GM12878 (cell line): Measurements from ENCODE around the gene PNRC1. TPM values are rescaled to one million over a fixed set of nuclear protein-coding genes. Genes with fewer than 3 reads are reported as not detected.

Source experiments
- ATAC-seq: fragments of 200-7000 bp; cut with Tn5 transposase; 3 replicates; pipeline ENCODE4 v1.9.1; 2020; ENCODE audit warnings: mild to moderate bottlenecking, moderate library complexity
- BruUV-seq: library from RNA; stranded (reverse); fragments of 400-500 nt; replicated peaks from 2 replicates; lab custom pipeline; 2021; lab: Mats Ljungman, UMichigan
- CTCF ChIA-PET: fragments of 300-600 bp; sonication (Branson Sonifier 250); formaldehyde crosslinking; extraction: SDS; loops from one replicate; lab custom pipeline; 2021; ENCODE audit warnings: inconsistent platforms; lab: Yijun Ruan, JAX
- POLR2A ChIA-PET: fragments of 350-600 bp; formaldehyde crosslinking; extraction: SDS; loops from one replicate; lab custom pipeline; 2021; ENCODE audit warnings: inconsistent platforms; lab: Charles Lee
- RAD21 ChIA-PET: fragments of 300-600 bp; sonication (Branson Sonifier 250); formaldehyde crosslinking; loops from one replicate; lab custom pipeline; 2023; ENCODE audit warnings: antibody characterized with exemption; ENCODE audit not compliant: unreplicated experiment; lab: Charles Lee
- SMC1A ChIA-PET: fragments of 300-600 bp; sonication (Branson Sonifier 250); formaldehyde crosslinking; loops from one replicate; lab custom pipeline; 2023; ENCODE audit not compliant: unreplicated experiment, uncharacterized antibody; lab: Charles Lee
- DNase-seq: peaks from one replicate; pipeline ENCODE4 v3.0.0-alpha.2; 2011; ENCODE audit warnings: low read depth, low spot score
- FAIRE-seq: peaks from 3 replicates; lab custom pipeline; 2011; peaks lifted over from hg19 to GRCh38; lab: Jason Lieb, UNC
- H2AFZ ChIP-seq: 2 replicates; pipeline ENCODE4 v1.6.0; 2011; ENCODE audit warnings: low read depth, low read length, control low read depth; ENCODE audit not compliant: control insufficient read depth
- H3K27ac ChIP-seq: 2 replicates; pipeline ENCODE4 v1.5.1; 2011; ENCODE audit warnings: control low read depth; ENCODE audit not compliant: control insufficient read depth, insufficient read depth
- H3K27me3 ChIP-seq, 2 experiments: replicated peaks in 1 of 2; 2 replicates each; pipeline versions ENCODE4 v1.6.0 to v1.6.1; 2011; ENCODE audit warnings: low read length in 1 of 2; ENCODE audit not compliant: control insufficient read depth in 2 of 2, insufficient read depth in 2 of 2
- H3K36me3 ChIP-seq, 2 experiments: 2 replicates each; pipeline ENCODE4 v1.5.1; 2011; ENCODE audit warnings: low read length in 1 of 2; ENCODE audit not compliant: control insufficient read depth in 2 of 2, insufficient read depth in 2 of 2
- H3K4me1 ChIP-seq: 2 replicates; pipeline ENCODE4 v1.6.1; 2011; ENCODE audit warnings: mild to moderate bottlenecking, low read length, moderate library complexity, mixed read lengths; ENCODE audit not compliant: control insufficient read depth, insufficient read depth
- H3K4me2 ChIP-seq: 2 replicates; pipeline ENCODE4 v1.6.0; 2011; ENCODE audit warnings: control low read depth; ENCODE audit not compliant: control insufficient read depth, insufficient read depth
- H3K4me3 ChIP-seq: fragments of 200-600 bp; sonication (generic); 2 replicates; pipeline ENCODE4 v1.5.1; 2016
- H3K79me2 ChIP-seq: 2 replicates; pipeline ENCODE4 v1.6.0; 2011; ENCODE audit warnings: low read length; ENCODE audit not compliant: control insufficient read depth, insufficient read depth
- H3K9ac ChIP-seq: 2 replicates; pipeline ENCODE4 v1.8.0; 2011; ENCODE audit warnings: low read length, control low read depth, mixed read lengths; ENCODE audit not compliant: control insufficient read depth, insufficient read depth
- H3K9me3 ChIP-seq: replicated peaks from 3 replicates; pipeline ENCODE4 v1.5.1; 2011; ENCODE audit warnings: mild to moderate bottlenecking, low read length; ENCODE audit not compliant: control insufficient read depth, insufficient read depth
- H4K20me1 ChIP-seq: 2 replicates; pipeline ENCODE4 v1.6.0; 2011; ENCODE audit not compliant: control insufficient read depth, insufficient read depth
- ASH2L ChIP-seq: fragments of 300-600, 200-600 bp; sonication (generic); IDR thresholded peaks from 2 replicates; pipeline ENCODE4 v1.6.1; 2017; ENCODE audit warnings: low read depth, mild to moderate bottlenecking, borderline replicate concordance
- CBFB ChIP-seq: IDR thresholded peaks from 2 replicates; pipeline ENCODE4 v1.6.1; 2016; ENCODE audit warnings: antibody characterized with exemption, low read depth
- CEBPB ChIP-seq, 2 experiments: fragments of 150-350 bp in 1 of 2; IDR thresholded peaks; 2 replicates each; pipeline ENCODE4 v1.6.1; 2012 to 2014; ENCODE audit warnings: low read depth in 2 of 2, low read length in 2 of 2, borderline replicate concordance in 1 of 2, inconsistent platforms in 1 of 2
- IRF4 ChIP-seq: IDR thresholded peaks from 2 replicates; pipeline ENCODE4 v1.6.1; 2011; ENCODE audit warnings: low read depth, low read length
- KAT2A ChIP-seq: conservative IDR thresholded peaks from 2 replicates; pipeline ENCODE4 v1.6.1; 2011; ENCODE audit warnings: low read depth, low read length; ENCODE audit not compliant: control insufficient read depth
- KDM1A ChIP-seq: fragments of 200-600 bp; sonication (generic); IDR thresholded peaks from 2 replicates; pipeline ENCODE4 v1.6.1; 2016; ENCODE audit warnings: borderline replicate concordance
- NBN ChIP-seq: fragments of 450-650 bp; IDR thresholded peaks from 2 replicates; pipeline ENCODE4 v1.6.1; 2016
- NRF1 ChIP-seq: conservative IDR thresholded peaks from 2 replicates; pipeline ENCODE4 v1.6.1; 2011; ENCODE audit warnings: mild to moderate bottlenecking, low read depth, low read length, improper control_type of control experiment
- POLR2AphosphoS5 ChIP-seq: IDR thresholded peaks from 2 replicates; pipeline ENCODE4 v1.6.1; 2011; ENCODE audit warnings: mild to moderate bottlenecking, low read length, inconsistent platforms
- SIX5 ChIP-seq: IDR thresholded peaks from 2 replicates; pipeline ENCODE4 v1.6.1; 2011; ENCODE audit warnings: mild to moderate bottlenecking, low read depth, low read length, moderate library complexity; ENCODE audit not compliant: severe bottlenecking
- SMAD5 ChIP-seq: IDR thresholded peaks from 2 replicates; pipeline ENCODE4 v1.6.1; 2016; ENCODE audit warnings: antibody characterized with exemption, low read depth
- ZBED1 ChIP-seq: IDR thresholded peaks from 2 replicates; pipeline ENCODE4 v1.6.1; 2016; ENCODE audit warnings: borderline replicate concordance
- ZSCAN29 ChIP-seq: fragments of 450-650 bp; IDR thresholded peaks from 2 replicates; pipeline ENCODE4 v1.6.1; 2017; ENCODE audit warnings: mild to moderate bottlenecking, moderate library complexity
- WGBS: methylation state at CpG from one replicate; pipeline ENCODE4 v1.1.6; 2016; ENCODE audit warnings: low lambda C conversion rate; ENCODE audit not compliant: insufficient replicate concordance, insufficient coverage; ENCODE audit errors: missing lambda C conversion rate; 5-methylcytosine and 5-hydroxymethylcytosine counted together
- in situ Hi-C: fragments of 300-500 bp; cut with MboI; formaldehyde crosslinking; loops from 9 replicates; pipeline ENCODE4 v1.14.3; 2018; ENCODE audit warnings: mixed read lengths
- intact Hi-C: fragments of 100-400 bp; cut with micrococcal nuclease; formaldehyde crosslinking; loops from one replicate; pipeline ENCODE4 v1.14.2; 2022; ENCODE audit not compliant: unreplicated experiment
- polyA plus RNA-seq, 11 experiments: library from polyadenylated mRNA; depleted of rRNA in 4 of 11; unstranded in 6 of 11; stranded (reverse) in 5 of 11; fragments of >200 nt; fragmentation: Nextera tagmentation in 4 of 11; fragmentation: Illumina TruSeq in 1 of 11; extraction: Ambion mirVana in 4 of 11; extraction: Trizol in 1 of 11; gene quantifications; 1 replicate in 1 of 11; 2 replicates in 10 of 11; pipeline versions ENCODE4 v1.2.1 to v1.2.3, GENCODE V29; 2011 to 2016; ENCODE audit warnings: inconsistent platforms in 2 of 11, missing spikeins in 2 of 11, low read depth in 1 of 11
- total RNA-seq, 4 experiments: library from RNA; depleted of rRNA in 3 of 4; stranded (reverse); fragments of >200 nt in 3 of 4; fragmentation: Illumina TruSeq in 1 of 4; extraction: Trizol in 1 of 4; gene quantifications; 2 replicates each; pipeline versions ENCODE4 v1.2.1 to v1.2.3, GENCODE V29; 2013 to 2021
- TF ChIP-seq, protein P1 (sequence below): fragments of 450-650 bp; IDR thresholded peaks from 2 replicates; pipeline ENCODE4 v1.6.1; 2017; ENCODE audit warnings: antibody characterized with exemption, mild to moderate bottlenecking, moderate library complexity

The PNRC1 gene
- total and polyA plus RNA-seq, 10 of the 15 experiments (the other 5 are each of a cell fraction or from before 2014, with no cell fraction given) = 7.6 to 66.0 (median 33.1) TPM

DNA sequence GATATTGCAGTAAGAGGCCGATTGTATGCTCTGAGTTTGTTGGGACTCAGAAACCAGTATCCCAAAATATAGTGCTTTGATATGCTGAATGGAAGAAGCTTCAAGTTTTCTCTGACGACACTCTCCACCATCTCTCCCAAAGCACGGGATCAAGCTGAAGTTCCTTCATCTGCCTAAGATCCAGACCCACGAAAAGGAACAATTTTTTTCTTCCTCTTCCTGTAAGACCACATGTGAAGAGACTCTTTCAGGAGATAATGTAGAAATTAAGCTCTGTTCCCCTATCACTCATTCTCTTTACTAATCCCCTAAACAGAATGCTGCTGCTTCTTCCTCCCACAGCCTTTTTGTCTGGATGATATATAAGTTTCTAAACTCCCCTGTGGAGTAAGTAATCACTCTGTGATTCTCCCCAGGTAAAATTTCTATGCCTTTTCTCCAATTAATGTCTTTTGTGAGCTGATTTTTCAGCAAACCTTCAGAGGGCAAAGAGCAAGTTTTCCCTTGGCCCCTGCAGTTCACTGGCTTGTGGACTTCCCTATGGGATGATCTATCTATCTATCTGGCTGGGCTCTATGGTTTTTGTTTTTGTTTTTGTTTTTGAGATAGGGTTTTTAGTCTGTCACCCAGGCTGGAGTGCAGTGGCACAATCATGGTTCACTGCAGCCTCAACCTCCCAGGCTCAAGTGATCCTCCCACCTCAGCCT lies 13.5 kb upstream of the PNRC1 start:
- Histone ChIP-seq H3K4me2 (no peak overlapping the region), H3K79me2 (no peaks in the 10 kb centered on the region), H2AFZ (no peak overlapping the region), H4K20me1 (no peaks in the 10 kb centered on the region), H3K4me3 (no peak overlapping the region), H3K9ac (no peak overlapping the region), H3K36me3 (no peaks in the 10 kb centered on the region), H3K4me1 (no peaks in the 10 kb centered on the region), H3K9me3 (no peaks in the 10 kb centered on the region), H3K27me3 (no peaks in the 10 kb centered on the region; a peak in 1 of 4 replicates), H3K27ac (no peak overlapping the region)
- no TSS peak for BruUV-seq
- DNase-seq = no peak
- ChIA-PET POLR2A (interaction anchor here (0.6 to 0.7 kb wide), 3 partner anchors 14 to 1288 kb away, joined by 3 read pairs; partner anchors contain the start of gene PNRC1), SMC1A (no interaction called here), CTCF (interaction anchor here (0.5 to 1.4 kb wide), 4 partner anchors 13 to 1461 kb away, joined by 3 to 5 read pairs (median 3); no protein-coding TSS in a partner anchor), RAD21 (no interaction called here)
- FAIRE-seq = no peak
- intact Hi-C loops = no loop called here
- ATAC-seq = no peak
- WGBS = 50% methylated on average over 4 of the region's 4 CpGs
- in situ Hi-C loops = no loop called here
- TF ChIP-seq CEBPB (IDR thresholded peaks at IDR 0.05; ENCODE audit: borderline replicate concordance in 1 of 2, low read depth in 2 of 2, low read length in 2 of 2) = no peak
- TF ChIP-seq, protein P1, sequence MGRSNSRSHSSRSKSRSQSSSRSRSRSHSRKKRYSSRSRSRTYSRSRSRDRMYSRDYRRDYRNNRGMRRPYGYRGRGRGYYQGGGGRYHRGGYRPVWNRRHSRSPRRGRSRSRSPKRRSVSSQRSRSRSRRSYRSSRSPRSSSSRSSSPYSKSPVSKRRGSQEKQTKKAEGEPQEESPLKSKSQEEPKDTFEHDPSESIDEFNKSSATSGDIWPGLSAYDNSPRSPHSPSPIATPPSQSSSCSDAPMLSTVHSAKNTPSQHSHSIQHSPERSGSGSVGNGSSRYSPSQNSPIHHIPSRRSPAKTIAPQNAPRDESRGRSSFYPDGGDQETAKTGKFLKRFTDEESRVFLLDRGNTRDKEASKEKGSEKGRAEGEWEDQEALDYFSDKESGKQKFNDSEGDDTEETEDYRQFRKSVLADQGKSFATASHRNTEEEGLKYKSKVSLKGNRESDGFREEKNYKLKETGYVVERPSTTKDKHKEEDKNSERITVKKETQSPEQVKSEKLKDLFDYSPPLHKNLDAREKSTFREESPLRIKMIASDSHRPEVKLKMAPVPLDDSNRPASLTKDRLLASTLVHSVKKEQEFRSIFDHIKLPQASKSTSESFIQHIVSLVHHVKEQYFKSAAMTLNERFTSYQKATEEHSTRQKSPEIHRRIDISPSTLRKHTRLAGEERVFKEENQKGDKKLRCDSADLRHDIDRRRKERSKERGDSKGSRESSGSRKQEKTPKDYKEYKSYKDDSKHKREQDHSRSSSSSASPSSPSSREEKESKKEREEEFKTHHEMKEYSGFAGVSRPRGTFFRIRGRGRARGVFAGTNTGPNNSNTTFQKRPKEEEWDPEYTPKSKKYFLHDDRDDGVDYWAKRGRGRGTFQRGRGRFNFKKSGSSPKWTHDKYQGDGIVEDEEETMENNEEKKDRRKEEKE = no peak
- no peak for TF ChIP-seq CBFB
- no peak for TF ChIP-seq NRF1
- TF ChIP-seq SIX5 = no peak
- TF ChIP-seq POLR2AphosphoS5 = no peak
- no peak for TF ChIP-seq SMAD5
- TF ChIP-seq ZBED1 = no peak
- no peak for TF ChIP-seq NBN
- TF ChIP-seq KAT2A = no peak
- TF ChIP-seq KDM1A = no peak
- TF ChIP-seq ZSCAN29 = no peak
- TF ChIP-seq ASH2L = no peak
- TF ChIP-seq IRF4 = no peak
